Sigmoid colon (tissue), 7 donors: ENCODE results near the gene LMF1. TPM values are rescaled to one million over a fixed set of nuclear protein-coding genes. Genes with fewer than 3 reads are reported as not detected.

ENCODE experiments used
- DNase-seq: peaks from one replicate; pipeline ENCODE4 v3.0.0-alpha.2; 2019
- H3K27ac ChIP-seq, 4 donors: fragments of 200-600 bp; sonication (generic); one replicate each; pipeline ENCODE4 v1.5.1; 2016 to 2019; ENCODE audit warnings: mild to moderate bottlenecking in 1 of 4
- H3K27me3 ChIP-seq, 3 donors: fragments of 200-600 bp; sonication (generic); one replicate each; pipeline ENCODE4 v1.5.1; 2019; ENCODE audit warnings: mild to moderate bottlenecking in 1 of 3
- H3K36me3 ChIP-seq, 4 donors: fragments of 200-600 bp; sonication (generic); one replicate each; pipeline ENCODE4 v1.5.1; 2016 to 2019
- H3K4me1 ChIP-seq, 4 donors: fragments of 200-600 bp; sonication (generic); one replicate each; pipeline ENCODE4 v1.5.1; 2017 to 2019
- H3K4me3 ChIP-seq, 4 donors: fragments of 200-600 bp; sonication (generic); one replicate each; pipeline ENCODE4 v1.5.1; 2017 to 2019; ENCODE audit warnings: mild to moderate bottlenecking in 2 of 4, moderate library complexity in 1 of 4
- H3K9me3 ChIP-seq, 4 donors: fragments of 200-600 bp in 3 of 4; sonication (generic) in 3 of 4; one replicate each; pipeline versions ENCODE4 v1.5.1 to v1.6.1; 2013 to 2019
- EP300 ChIP-seq, 4 donors: sonication (generic); formaldehyde crosslinking; IDR thresholded peaks; one replicate each; pipeline ENCODE4 v1.6.1; 2017; ENCODE audit warnings: antibody characterized with exemption in 4 of 4
- POLR2A ChIP-seq, 2 donors: fragments of 450-650 bp; IDR thresholded peaks; one replicate each; pipeline ENCODE4 v1.6.1; 2016; ENCODE audit warnings: antibody characterized with exemption in 2 of 2, mild to moderate bottlenecking in 2 of 2, moderate library complexity in 2 of 2
- POLR2AphosphoS5 ChIP-seq, 4 donors: sonication (generic); formaldehyde crosslinking; IDR thresholded peaks; one replicate each; pipeline ENCODE4 v1.6.1; 2017; ENCODE audit warnings: antibody characterized with exemption in 4 of 4
- WGBS, 2 donors: extraction: QIAGEN DNeasy Blood & Tissue Kit; methylation state at CpG; one replicate each; pipeline ENCODE4 v1.1.7; 2013; 5-methylcytosine and 5-hydroxymethylcytosine counted together
- intact Hi-C: fragments of 100-400 bp; cut with DNase I; formaldehyde crosslinking; loops from one replicate; pipeline ENCODE4 v1.15.1; 2023
- polyA plus RNA-seq, 3 donors: library from polyadenylated mRNA; stranded (reverse); fragments of 200-250 nt; gene quantifications; one replicate each; pipeline ENCODE4 v1.2.3, GENCODE V29; 2013
- total RNA-seq, 4 donors: library from RNA; depleted of rRNA; stranded (reverse); fragments of >200 nt; gene quantifications; one replicate each; pipeline ENCODE4 v1.1.0, GENCODE V29; 2016
- TF ChIP-seq, protein P1 (sequence below), 4 experiments: fragments of 450-650 bp in 3 of 4; fragments of 200-600 bp in 1 of 4; IDR thresholded peaks; one replicate each; pipeline ENCODE4 v1.5.1; 2016 to 2019; ENCODE audit warnings: antibody characterized with exemption in 4 of 4, mild to moderate bottlenecking in 3 of 4, moderate library complexity in 2 of 4
- donor health status: healthy with polysubstance abuse.
- donor health status: Bipolar disorder and iron deficiency.
- donor health status: healthy.

LMF1 gene
- total and polyA plus RNA-seq, 7 donors = 1.2 to 34.1 (median 19.9) TPM

DNA sequence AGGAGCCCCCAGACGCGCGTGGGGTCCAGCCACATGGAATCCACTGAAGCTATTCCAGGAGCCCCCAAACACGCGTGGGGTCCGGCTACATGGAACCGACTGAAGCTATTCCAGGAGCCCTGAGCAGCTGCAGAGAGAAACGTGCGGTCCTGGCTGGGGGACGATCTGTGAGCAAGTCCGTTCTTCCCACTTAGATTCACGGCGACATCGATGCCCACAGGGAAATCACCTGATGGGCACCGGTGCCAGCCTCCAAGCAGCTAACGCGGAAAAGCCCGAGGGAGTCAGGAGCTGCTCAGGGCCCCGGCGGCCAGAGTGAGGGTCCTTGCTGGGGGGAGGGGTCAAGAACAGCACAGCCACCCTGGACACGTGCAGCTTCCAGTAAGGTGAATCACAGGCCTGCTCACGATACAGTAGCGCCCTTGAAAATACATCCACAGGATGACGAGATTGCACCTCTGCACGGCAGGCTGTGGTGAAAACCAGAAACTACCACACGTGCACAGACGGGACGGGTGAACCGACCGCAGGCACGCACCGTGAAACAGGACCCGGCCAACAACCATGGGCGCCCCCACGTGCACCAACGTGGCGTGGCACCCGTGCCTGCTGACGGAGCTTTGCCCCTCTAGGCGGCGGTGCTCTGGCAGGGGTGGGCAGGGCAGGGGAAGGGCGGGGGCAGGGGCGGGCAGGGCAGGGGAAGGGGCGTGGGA lies 92.6 kb downstream of the LMF1 start:
- intact Hi-C loops = no loop called here
- no peak overlapping the region for H3K27ac ChIP-seq
- TF ChIP-seq POLR2AphosphoS5 (IDR thresholded peaks at IDR 0.05) (no peak), POLR2A (IDR thresholded peaks at IDR 0.05) (no peak), EP300 (IDR thresholded peaks at IDR 0.05) (no peak)
- TF ChIP-seq, protein P1, sequence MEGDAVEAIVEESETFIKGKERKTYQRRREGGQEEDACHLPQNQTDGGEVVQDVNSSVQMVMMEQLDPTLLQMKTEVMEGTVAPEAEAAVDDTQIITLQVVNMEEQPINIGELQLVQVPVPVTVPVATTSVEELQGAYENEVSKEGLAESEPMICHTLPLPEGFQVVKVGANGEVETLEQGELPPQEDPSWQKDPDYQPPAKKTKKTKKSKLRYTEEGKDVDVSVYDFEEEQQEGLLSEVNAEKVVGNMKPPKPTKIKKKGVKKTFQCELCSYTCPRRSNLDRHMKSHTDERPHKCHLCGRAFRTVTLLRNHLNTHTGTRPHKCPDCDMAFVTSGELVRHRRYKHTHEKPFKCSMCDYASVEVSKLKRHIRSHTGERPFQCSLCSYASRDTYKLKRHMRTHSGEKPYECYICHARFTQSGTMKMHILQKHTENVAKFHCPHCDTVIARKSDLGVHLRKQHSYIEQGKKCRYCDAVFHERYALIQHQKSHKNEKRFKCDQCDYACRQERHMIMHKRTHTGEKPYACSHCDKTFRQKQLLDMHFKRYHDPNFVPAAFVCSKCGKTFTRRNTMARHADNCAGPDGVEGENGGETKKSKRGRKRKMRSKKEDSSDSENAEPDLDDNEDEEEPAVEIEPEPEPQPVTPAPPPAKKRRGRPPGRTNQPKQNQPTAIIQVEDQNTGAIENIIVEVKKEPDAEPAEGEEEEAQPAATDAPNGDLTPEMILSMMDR (IDR thresholded peaks at IDR 0.05) = no peak
- peaks cover 0 to 5% (median 0%) of the 10 kb centered on the region in 4 donors for H3K9me3 ChIP-seq
- peaks cover 0 to 12% (median 6%) of the 10 kb centered on the region in 4 donors for H3K36me3 ChIP-seq
- H3K27me3 ChIP-seq = no peaks in the 10 kb centered on the region
- no peak overlapping the region for H3K4me3 ChIP-seq
- 87 to 90% methylated on average over 44 of the region's 44 CpGs for WGBS, 2 donors
- peak; percentile 49 for DNase-seq
- H3K4me1 ChIP-seq = no peaks in the 10 kb centered on the region

DNA sequence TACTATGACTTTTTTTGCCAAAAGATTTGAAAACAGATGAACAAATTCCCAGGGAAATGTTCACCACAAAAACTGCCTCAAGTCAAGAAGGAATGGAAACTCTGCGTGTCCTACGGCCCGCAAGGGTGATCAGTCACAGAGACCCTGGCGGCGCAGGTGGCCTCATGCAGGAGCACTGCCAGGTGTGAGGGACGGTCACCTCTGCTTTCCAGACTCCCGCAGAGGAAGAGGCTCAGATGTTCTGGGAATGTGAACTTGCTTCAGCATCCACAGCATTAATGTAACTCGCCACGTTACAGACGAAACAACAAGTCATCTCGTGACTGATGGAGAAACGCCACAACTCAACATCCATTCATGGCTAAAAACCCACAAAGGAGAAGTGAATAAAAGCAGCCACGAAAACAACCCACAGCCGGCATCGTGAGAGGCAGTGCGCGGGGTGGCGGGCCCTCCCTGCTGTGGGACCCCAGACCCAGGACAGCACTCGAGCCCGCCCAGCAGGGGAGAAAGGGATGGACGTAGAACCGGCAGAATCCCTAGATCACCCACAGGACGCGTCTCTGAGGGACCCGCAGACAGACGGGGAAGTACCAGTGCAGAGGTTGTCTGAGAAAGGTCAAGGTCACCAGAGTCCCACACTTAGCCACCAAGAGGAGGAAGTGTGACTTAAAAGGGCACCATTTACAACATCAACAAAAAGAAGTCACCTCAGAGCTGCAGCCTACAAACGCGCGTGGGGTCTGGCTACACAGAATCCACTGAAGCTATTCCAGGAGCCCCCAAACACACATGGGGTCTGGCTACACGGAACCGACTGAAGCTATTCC lies 93.3 kb downstream of the LMF1 start:
- H3K27ac ChIP-seq = no peak overlapping the region
- WGBS, 2 donors = 75 to 89% methylated on average over 31 of the region's 31 CpGs
- DNase-seq = peak; percentile 30
- no peaks in the 10 kb centered on the region for H3K9me3 ChIP-seq
- intact Hi-C loops = no loop called here
- H3K36me3 ChIP-seq = peaks cover 0 to 19% (median 6%) of the 10 kb centered on the region in 4 donors
- TF ChIP-seq EP300 (IDR thresholded peaks at IDR 0.05) (no peak), POLR2A (IDR thresholded peaks at IDR 0.05) (no peak), POLR2AphosphoS5 (IDR thresholded peaks at IDR 0.05) (no peak)
- TF ChIP-seq, protein P1 (IDR thresholded peaks at IDR 0.05) = no peak
- H3K27me3 ChIP-seq = no peaks in the 10 kb centered on the region
- no peak overlapping the region for H3K4me3 ChIP-seq
- no peaks in the 10 kb centered on the region for H3K4me1 ChIP-seq

DNA sequence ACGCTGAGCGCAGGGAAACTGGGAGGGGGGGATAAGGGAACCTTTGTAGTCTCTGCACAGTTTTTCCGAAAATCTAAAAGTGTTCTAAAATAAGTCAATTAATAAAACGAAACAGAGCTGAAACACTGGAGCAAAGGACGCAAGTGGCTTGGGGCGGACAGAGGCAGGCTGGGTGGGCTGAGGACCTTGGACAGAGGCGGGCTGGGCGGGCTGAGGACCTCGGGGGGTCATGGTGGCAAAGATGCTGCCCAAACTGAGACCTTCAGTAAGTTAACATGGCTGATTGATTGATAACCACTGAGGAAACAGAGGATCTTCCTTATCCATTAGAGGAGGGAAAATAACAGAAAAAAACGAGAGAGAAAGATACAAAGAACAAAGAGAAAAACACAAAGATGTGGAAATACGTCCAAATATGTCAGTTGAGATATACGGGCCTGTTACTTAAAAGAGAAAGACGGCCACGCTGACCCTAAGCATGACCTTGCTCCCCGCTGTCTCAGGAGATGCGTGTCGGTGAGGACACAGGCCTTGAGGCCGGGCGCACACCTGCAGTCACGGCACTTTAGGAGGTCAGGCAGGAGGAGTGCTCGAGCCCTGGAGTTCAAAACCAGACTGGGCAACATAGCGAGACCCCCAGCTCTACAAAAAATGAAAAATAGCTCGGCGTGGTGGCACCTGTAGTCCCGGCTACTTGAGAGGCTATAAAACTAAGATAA lies 94.1 kb downstream of the LMF1 start:
- H3K27me3 ChIP-seq = no peaks in the 10 kb centered on the region
- 90 to 92% methylated on average over 25 of the region's 25 CpGs for WGBS, 2 donors
- no peaks in the 10 kb centered on the region for H3K9me3 ChIP-seq
- H3K4me3 ChIP-seq = no peak overlapping the region
- intact Hi-C loops = no loop called here
- H3K27ac ChIP-seq = no peak overlapping the region
- DNase-seq = peak; percentile 53
- H3K36me3 ChIP-seq = peaks cover 0 to 25% (median 6%) of the 10 kb centered on the region in 4 donors
- no peak for TF ChIP-seq POLR2AphosphoS5 (IDR thresholded peaks at IDR 0.05)
- no peak for TF ChIP-seq EP300 (IDR thresholded peaks at IDR 0.05)
- no peak for TF ChIP-seq POLR2A (IDR thresholded peaks at IDR 0.05)
- TF ChIP-seq, protein P1 (IDR thresholded peaks at IDR 0.05) = no peak
- no peaks in the 10 kb centered on the region for H3K4me1 ChIP-seq

DNA sequence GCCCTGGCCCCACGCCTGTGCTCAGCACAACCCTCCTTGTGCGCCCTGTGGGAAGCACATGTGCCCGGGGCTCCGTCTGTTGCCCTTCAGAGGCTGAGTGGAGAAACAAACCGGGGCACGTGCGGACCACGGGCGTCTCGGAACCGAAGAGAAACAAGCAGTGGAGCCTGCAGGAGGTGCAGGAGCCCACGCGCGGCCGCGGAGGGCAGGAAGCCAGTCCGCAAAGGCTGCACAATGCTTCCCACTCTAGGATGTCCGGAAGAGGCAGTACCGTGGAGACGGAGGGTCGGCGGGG lies 94.8 kb downstream of the LMF1 start:
- DNase-seq = peak; percentile 55
- no peaks in the 10 kb centered on the region for H3K9me3 ChIP-seq
- no peak overlapping the region for H3K27ac ChIP-seq
- H3K4me1 ChIP-seq = no peaks in the 10 kb centered on the region
- H3K36me3 ChIP-seq = peaks cover 0 to 32% (median 9%) of the 10 kb centered on the region in 4 donors
- 95 to 97% methylated on average over 22 of the region's 22 CpGs for WGBS, 2 donors
- TF ChIP-seq POLR2AphosphoS5 (IDR thresholded peaks at IDR 0.05) = no peak
- H3K27me3 ChIP-seq = no peaks in the 10 kb centered on the region
- intact Hi-C loops = no loop called here
- no peak overlapping the region for H3K4me3 ChIP-seq
